GM21447 (cell line): ENCODE results near the gene PLIN4.

Experiments used
- ATAC-seq: cut with Tn5 transposase; IDR thresholded peaks from one replicate; pipeline ENCODE4 v1.9.1; 2021; ENCODE audit not compliant: unreplicated experiment

PLIN4 gene

GRCh38 chr19:4507804-4508203 lies 10.5 kb downstream of the PLIN4 start:
- ATAC-seq: no peak

GRCh38 chr19:4507150-4507452 lies 11.2 kb downstream of the PLIN4 start:
- ATAC-seq: no peak

- ATAC-seq: no peak
Measured at GRCh38 chr19:4506449-4507149, 11.7 kb downstream of the PLIN4 start.

GRCh38 chr19:4505570-4506448 lies 12.5 kb downstream of the PLIN4 start:
- no peak for ATAC-seq

GRCh38 chr19:4504891-4505569 lies 13.3 kb downstream of the PLIN4 start:
- ATAC-seq: no peak

- ATAC-seq: no peak
Measured at GRCh38 chr19:4504297-4504701, 14.0 kb downstream of the PLIN4 start.

GRCh38 chr19:4503825-4504170 lies 14.5 kb downstream of the PLIN4 start:
- ATAC-seq: no peak

GRCh38 chr19:4503132-4503824 lies 15.0 kb downstream of the PLIN4 start:
- ATAC-seq: no peak

- no peak for ATAC-seq
Measured at GRCh38 chr19:4502282-4503131, 15.8 kb downstream of the PLIN4 start.

GRCh38 chr19:4501691-4502090 lies 16.6 kb downstream of the PLIN4 start:
- ATAC-seq: no peak

GRCh38 chr19:4500841-4501591 lies 17.3 kb downstream of the PLIN4 start:
- no peak for ATAC-seq

GRCh38 chr19:4499855-4500254 lies 18.4 kb downstream of the PLIN4 start:
- no peak for ATAC-seq

- ATAC-seq: no peak
Measured at GRCh38 chr19:4499318-4499717, 19.0 kb downstream of the PLIN4 start.

- ATAC-seq: no peak
Measured at GRCh38 chr19:4498694-4499093, 19.6 kb downstream of the PLIN4 start.

GRCh38 chr19:4497770-4498389 lies 20.4 kb downstream of the PLIN4 start:
- no peak for ATAC-seq

- ATAC-seq: no peak
Measured at GRCh38 chr19:4496304-4496703, 22.0 kb downstream of the PLIN4 start.

GRCh38 chr19:4495471-4495870 lies 22.8 kb downstream of the PLIN4 start:
- ATAC-seq: no peak

GRCh38 chr19:4494691-4495064 lies 23.6 kb downstream of the PLIN4 start:
- ATAC-seq: no peak

GRCh38 chr19:4493929-4494690 lies 24.2 kb downstream of the PLIN4 start:
- no peak for ATAC-seq
